ENCODE measurements around the gene MID1IP1. TPM values are rescaled to one million over a fixed set of nuclear protein-coding genes. Genes with fewer than 3 reads are reported as not detected.

Gene MID1IP1
- total RNA-seq, 1 donor from 2014 or later, result 32.7 TPM

GRCh38 chrX:38799995-38800580, 1.2 kb upstream of the MID1IP1 start:
- Mint-ChIP-seq H3K4me1 (ENCODE audit: low read depth) (peaks cover 43% of the 10 kb centered on the region), H3K27me3 (ENCODE audit: low read depth) (no peaks in the 10 kb centered on the region), H3K27ac (ENCODE audit: unreplicated experiment) (peak overlapping the region; percentile 3), H3K9me3 (ENCODE audit: low read depth) (peaks cover 6% of the 10 kb centered on the region), H3K36me3 (ENCODE audit: low read depth) (no peaks in the 10 kb centered on the region), H3K4me3 (ENCODE audit: unreplicated experiment) (no peak overlapping the region)
- peak; percentile 43 for TF ChIP-seq CTCF (IDR thresholded peaks at IDR 0.05)
- DNase-seq (ENCODE audit: low spot score), result no peak

- H3K4me1 Mint-ChIP-seq (ENCODE audit: low read depth), result peaks cover 42% of the 10 kb centered on the region
- peaks cover 6% of the 10 kb centered on the region for H3K9me3 Mint-ChIP-seq (ENCODE audit: low read depth)
- H3K27ac Mint-ChIP-seq (ENCODE audit: unreplicated experiment), result peak overlapping the region; percentile 99
- no peak for TF ChIP-seq CTCF (IDR thresholded peaks at IDR 0.05)
- H3K27me3 Mint-ChIP-seq (ENCODE audit: low read depth), result no peaks in the 10 kb centered on the region
- no peak for DNase-seq (ENCODE audit: low spot score)
- peaks cover 2% of the 10 kb centered on the region for H3K36me3 Mint-ChIP-seq (ENCODE audit: low read depth)
- peak overlapping the region; percentile 96 for H3K4me3 Mint-ChIP-seq (ENCODE audit: unreplicated experiment)
Observed at GRCh38 chrX:38803243-38803587, 2.0 kb downstream of the MID1IP1 start.

GRCh38 chrX:38803588-38804431, 2.6 kb downstream of the MID1IP1 start:
- peak; percentile 85 for DNase-seq (ENCODE audit: low spot score)
- H3K9me3 Mint-ChIP-seq (ENCODE audit: low read depth), result peaks cover 2% of the 10 kb centered on the region

GRCh38 chrX:38804432-38804681, 3.1 kb downstream of the MID1IP1 start:
- H3K36me3 Mint-ChIP-seq (ENCODE audit: low read depth), result peaks cover 2% of the 10 kb centered on the region
- H3K27ac Mint-ChIP-seq (ENCODE audit: unreplicated experiment), result peak overlapping the region; percentile 99
- H3K4me1 Mint-ChIP-seq (ENCODE audit: low read depth), result peaks cover 35% of the 10 kb centered on the region
- no peak for TF ChIP-seq CTCF (IDR thresholded peaks at IDR 0.05)
- DNase-seq (ENCODE audit: low spot score), result no peak
- no peaks in the 10 kb centered on the region for H3K27me3 Mint-ChIP-seq (ENCODE audit: low read depth)
- H3K4me3 Mint-ChIP-seq (ENCODE audit: unreplicated experiment), result peak overlapping the region; percentile 96
- H3K9me3 Mint-ChIP-seq (ENCODE audit: low read depth), result no peaks in the 10 kb centered on the region

More at GRCh38 chrX:38803588-38804431, 2.6 kb downstream of the MID1IP1 start:
- H3K4me3 Mint-ChIP-seq (ENCODE audit: unreplicated experiment), result peak overlapping the region; percentile 96
- H3K4me1 Mint-ChIP-seq (ENCODE audit: low read depth), result peaks cover 38% of the 10 kb centered on the region
- TF ChIP-seq CTCF (IDR thresholded peaks at IDR 0.05), result no peak
- H3K27ac Mint-ChIP-seq (ENCODE audit: unreplicated experiment), result peak overlapping the region; percentile 99
- no peaks in the 10 kb centered on the region for H3K27me3 Mint-ChIP-seq (ENCODE audit: low read depth)
- H3K36me3 Mint-ChIP-seq (ENCODE audit: low read depth), result peaks cover 2% of the 10 kb centered on the region

GRCh38 chrX:38804682-38805431, 3.6 kb downstream of the MID1IP1 start:
- Mint-ChIP-seq H3K4me1 (ENCODE audit: low read depth) (peaks cover 32% of the 10 kb centered on the region), H3K27me3 (ENCODE audit: low read depth) (no peaks in the 10 kb centered on the region), H3K4me3 (ENCODE audit: unreplicated experiment) (peak overlapping the region; percentile 96), H3K36me3 (ENCODE audit: low read depth) (peaks cover 2% of the 10 kb centered on the region), H3K9me3 (ENCODE audit: low read depth) (no peaks in the 10 kb centered on the region), H3K27ac (ENCODE audit: unreplicated experiment) (peak overlapping the region; percentile 99)
- TF ChIP-seq CTCF (IDR thresholded peaks at IDR 0.05), result no peak
- DNase-seq (ENCODE audit: low spot score), result peak; percentile 92

All from chondrocyte (in vitro differentiated cells).